ENCODE measurements around the gene SLA2.

DNA sequence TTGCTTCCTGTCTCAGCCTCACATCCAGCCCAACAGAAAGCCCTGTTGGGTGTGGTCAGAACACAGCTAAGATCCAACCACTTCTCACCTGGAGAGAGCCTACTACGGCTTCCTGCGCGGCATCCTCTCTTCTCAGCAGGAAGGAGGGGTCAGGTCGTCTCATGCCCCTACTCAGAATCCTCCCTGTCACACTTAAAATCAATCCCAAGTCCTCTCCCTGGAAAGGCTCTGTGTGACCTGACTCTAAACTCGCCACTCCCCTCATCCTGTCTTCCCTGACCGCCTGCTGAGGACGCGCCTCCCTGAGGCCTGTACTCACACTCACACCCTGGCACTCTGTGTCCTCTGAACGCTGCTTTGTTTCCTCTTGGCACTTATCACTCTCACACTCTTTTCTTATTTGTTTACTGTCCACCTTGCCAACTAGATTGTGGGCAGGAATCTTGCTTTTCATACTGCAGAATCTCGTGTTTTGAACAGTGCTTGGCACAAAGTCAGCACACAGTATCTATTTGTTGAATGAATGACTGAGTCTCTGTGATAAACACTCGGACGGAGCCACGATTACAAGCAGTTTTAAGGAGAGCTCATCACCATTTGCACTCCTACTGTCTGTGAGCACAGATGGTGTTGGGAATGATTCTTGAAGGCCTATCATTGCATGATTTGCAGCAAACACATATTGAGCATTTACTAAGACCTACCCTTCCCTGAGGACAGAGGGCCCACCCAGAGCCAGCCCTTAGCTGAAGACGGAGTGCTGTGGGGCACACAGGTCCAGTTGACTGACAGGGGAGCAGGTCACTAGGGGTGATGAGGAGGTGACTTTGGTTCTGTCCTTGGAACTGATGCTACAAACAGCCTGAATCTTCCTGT, 21.7 kb downstream of the SLA2 start:
- TF ChIP-seq, protein P1, sequence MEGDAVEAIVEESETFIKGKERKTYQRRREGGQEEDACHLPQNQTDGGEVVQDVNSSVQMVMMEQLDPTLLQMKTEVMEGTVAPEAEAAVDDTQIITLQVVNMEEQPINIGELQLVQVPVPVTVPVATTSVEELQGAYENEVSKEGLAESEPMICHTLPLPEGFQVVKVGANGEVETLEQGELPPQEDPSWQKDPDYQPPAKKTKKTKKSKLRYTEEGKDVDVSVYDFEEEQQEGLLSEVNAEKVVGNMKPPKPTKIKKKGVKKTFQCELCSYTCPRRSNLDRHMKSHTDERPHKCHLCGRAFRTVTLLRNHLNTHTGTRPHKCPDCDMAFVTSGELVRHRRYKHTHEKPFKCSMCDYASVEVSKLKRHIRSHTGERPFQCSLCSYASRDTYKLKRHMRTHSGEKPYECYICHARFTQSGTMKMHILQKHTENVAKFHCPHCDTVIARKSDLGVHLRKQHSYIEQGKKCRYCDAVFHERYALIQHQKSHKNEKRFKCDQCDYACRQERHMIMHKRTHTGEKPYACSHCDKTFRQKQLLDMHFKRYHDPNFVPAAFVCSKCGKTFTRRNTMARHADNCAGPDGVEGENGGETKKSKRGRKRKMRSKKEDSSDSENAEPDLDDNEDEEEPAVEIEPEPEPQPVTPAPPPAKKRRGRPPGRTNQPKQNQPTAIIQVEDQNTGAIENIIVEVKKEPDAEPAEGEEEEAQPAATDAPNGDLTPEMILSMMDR (IDR thresholded peaks at IDR 0.05): no peak
- TF ChIP-seq EZH2 (IDR thresholded peaks at IDR 0.05) (no peak), EZH2phosphoT487 (IDR thresholded peaks at IDR 0.05) (no peak)
